ENCODE data around the gene TUBB2A.

The TUBB2A gene

DNA sequence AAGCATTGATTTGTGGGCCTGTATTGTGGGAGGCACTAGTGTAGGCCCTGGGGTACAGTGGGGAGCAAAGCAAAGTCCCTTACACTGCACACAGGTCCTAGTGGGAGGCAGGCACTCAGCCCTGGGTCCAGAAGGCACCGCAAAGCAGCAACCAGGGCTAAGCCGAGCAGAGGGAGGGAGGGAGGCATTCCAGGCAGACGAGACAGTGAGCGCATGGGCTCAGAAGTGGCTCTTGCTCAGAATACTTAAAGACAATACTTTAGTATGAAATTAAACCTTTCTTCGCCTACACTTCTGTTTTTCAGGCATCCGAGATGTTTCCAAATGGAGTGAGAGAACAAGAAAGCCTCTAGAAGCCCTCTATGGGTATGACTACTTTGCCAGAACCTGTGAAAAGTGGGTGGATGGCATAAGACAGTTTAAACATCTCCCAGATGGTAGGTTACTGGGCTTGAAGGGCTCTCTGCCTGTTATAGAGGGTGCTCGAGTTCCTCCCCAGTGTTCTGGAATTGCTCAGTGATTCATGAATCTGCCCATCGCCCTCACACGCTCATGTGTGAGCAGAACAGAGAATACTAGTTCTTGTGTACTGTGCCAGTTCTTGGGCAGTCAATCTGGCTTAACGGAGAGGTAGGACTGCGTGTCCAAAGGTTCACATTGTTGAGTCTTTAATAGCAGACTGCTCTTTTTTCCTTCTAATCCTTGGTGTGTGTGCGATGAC is 20.1 kb downstream of the TUBB2A start:
- Histone ChIP-seq H3K4me3 (ENCODE audit: insufficient read length, low read depth) (no peak overlapping the region), H3K9ac (ENCODE audit: insufficient read length, low read depth) (no peak overlapping the region), H3K36me3 (ENCODE audit: insufficient read depth, insufficient read length, low read length) (peaks cover 55% of the 10 kb centered on the region), H3K27me3 (ENCODE audit: insufficient read depth, insufficient read length) (no peaks in the 10 kb centered on the region), H3K9me3 (ENCODE audit: insufficient read depth, low read length) (no peaks in the 10 kb centered on the region), H3K4me1 (ENCODE audit: insufficient read depth, insufficient read length) (peaks cover 3% of the 10 kb centered on the region)
- TF ChIP-seq SUZ12 (IDR thresholded peaks at IDR 0.05; ENCODE audit: extremely low read depth, insufficient read depth, insufficient read length): no peak
- TF ChIP-seq ZNF274 (IDR thresholded peaks at IDR 0.05; ENCODE audit: low read depth, low read length): no peak
- TF ChIP-seq YY1 (IDR thresholded peaks at IDR 0.05; ENCODE audit: insufficient read depth, insufficient read length): no peak
- DNase-seq (ENCODE audit: low read depth, low spot score): no peak

DNA sequence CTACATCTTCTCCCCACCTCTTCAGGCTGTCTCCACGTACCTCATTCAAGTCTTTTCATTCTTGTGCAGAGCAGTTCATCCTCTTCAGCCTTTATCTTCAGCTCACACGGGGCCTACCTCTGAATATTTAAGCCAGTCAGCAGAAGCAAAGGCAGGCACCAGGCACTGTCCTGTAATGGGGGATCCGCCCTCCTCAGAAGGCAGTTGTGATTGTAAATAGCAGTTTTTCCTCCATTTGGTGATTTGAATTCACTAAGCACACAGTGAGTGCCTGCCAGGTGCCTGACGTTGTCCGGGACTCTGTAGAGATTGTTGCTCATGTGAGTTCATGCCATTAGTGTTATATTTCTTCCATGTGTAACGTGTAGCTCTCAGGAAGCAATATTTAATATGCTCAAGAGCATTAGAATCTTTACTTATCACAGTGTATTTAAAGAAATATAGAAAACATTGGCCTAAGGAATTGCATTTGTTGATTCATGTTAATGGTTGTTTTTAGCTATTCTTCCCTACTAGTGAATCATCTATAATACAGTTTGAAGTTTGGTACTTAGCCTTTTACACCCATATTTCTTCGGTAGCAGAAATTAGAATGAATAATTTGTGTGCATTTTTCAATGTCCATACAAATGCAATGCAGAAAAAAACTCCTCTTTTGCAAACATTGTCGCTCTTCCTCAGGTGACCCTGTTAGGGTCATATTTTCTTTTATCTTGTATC is 20.9 kb downstream of the TUBB2A start:
- Histone ChIP-seq H3K9me3 (ENCODE audit: insufficient read depth, low read length) (no peaks in the 10 kb centered on the region), H3K9ac (ENCODE audit: insufficient read length, low read depth) (no peak overlapping the region), H3K27me3 (ENCODE audit: insufficient read depth, insufficient read length) (no peaks in the 10 kb centered on the region), H3K4me3 (ENCODE audit: insufficient read length, low read depth) (no peak overlapping the region), H3K36me3 (ENCODE audit: insufficient read depth, insufficient read length, low read length) (peaks cover 63% of the 10 kb centered on the region), H3K4me1 (ENCODE audit: insufficient read depth, insufficient read length) (peaks cover 3% of the 10 kb centered on the region)
- DNase-seq (ENCODE audit: low read depth, low spot score): no peak
- no peak for TF ChIP-seq YY1 (IDR thresholded peaks at IDR 0.05; ENCODE audit: insufficient read depth, insufficient read length)
- no peak for TF ChIP-seq ZNF274 (IDR thresholded peaks at IDR 0.05; ENCODE audit: low read depth, low read length)
- no peak for TF ChIP-seq SUZ12 (IDR thresholded peaks at IDR 0.05; ENCODE audit: extremely low read depth, insufficient read depth, insufficient read length)

DNA sequence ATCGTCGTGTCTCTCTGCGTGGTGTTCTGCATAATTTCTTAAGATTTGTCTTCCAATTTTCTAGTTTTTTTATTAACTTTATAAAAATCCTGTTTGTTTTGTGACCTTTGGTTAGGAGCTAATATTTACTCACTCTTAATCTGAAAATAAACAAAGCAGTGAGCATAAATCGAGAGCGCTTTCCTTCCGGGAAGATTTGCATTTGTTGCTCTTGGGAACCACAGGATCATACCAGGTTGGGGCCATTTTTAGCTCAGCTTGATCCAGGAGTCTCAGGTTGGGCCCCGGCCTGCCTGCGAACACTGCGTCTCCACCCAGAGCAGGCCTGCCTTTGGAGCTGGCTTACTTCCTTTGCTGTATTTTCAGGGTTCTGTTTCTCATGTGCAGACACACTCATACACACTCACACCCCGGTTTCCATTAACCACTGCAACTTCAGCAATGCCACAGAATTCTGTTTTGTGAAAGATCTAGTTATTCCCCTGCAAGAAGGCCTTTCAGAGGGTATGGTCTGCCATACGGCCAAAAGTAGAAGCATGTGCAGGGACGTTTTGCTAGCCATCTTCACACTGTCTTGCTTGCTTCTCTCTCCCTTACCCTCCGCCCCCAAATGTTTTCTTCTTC is 21.6 kb downstream of the TUBB2A start:
- Histone ChIP-seq H3K4me1 (ENCODE audit: insufficient read depth, insufficient read length) (peaks cover 3% of the 10 kb centered on the region), H3K36me3 (ENCODE audit: insufficient read depth, insufficient read length, low read length) (peaks cover 64% of the 10 kb centered on the region), H3K4me3 (ENCODE audit: insufficient read length, low read depth) (no peak overlapping the region), H3K9me3 (ENCODE audit: insufficient read depth, low read length) (no peaks in the 10 kb centered on the region), H3K9ac (ENCODE audit: insufficient read length, low read depth) (no peak overlapping the region), H3K27me3 (ENCODE audit: insufficient read depth, insufficient read length) (no peaks in the 10 kb centered on the region)
- no peak for DNase-seq (ENCODE audit: low read depth, low spot score)
- no peak for TF ChIP-seq SUZ12 (IDR thresholded peaks at IDR 0.05; ENCODE audit: extremely low read depth, insufficient read depth, insufficient read length)
- no peak for TF ChIP-seq ZNF274 (IDR thresholded peaks at IDR 0.05; ENCODE audit: low read depth, low read length)
- no peak for TF ChIP-seq YY1 (IDR thresholded peaks at IDR 0.05; ENCODE audit: insufficient read depth, insufficient read length)

DNA sequence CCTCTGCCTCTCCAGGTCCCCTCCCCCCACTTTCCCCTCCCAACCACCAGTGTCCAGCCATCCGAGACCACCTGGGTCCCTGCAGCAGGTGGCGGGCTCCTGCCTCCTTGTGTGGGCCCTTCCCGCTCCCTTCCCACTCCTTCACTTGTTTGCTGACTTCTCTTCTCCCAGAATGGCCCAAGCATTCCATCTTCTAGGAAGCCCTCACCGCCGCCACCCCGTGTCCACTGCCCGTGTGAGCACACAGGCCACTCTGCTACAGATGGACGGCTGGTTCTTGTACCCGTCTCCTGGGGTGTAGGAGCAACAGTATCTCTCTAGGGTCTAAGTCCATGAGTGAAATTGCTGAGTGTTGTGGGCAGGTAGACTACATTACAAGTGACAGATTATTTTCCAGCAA is 23.8 kb downstream of the TUBB2A start:
- TF ChIP-seq SUZ12 (IDR thresholded peaks at IDR 0.05; ENCODE audit: extremely low read depth, insufficient read depth, insufficient read length) (no peak), ZNF274 (IDR thresholded peaks at IDR 0.05; ENCODE audit: low read depth, low read length) (no peak), YY1 (IDR thresholded peaks at IDR 0.05; ENCODE audit: insufficient read depth, insufficient read length) (no peak)
- Histone ChIP-seq H3K36me3 (ENCODE audit: insufficient read depth, insufficient read length, low read length) (peaks cover 68% of the 10 kb centered on the region), H3K9me3 (ENCODE audit: insufficient read depth, low read length) (no peaks in the 10 kb centered on the region), H3K27me3 (ENCODE audit: insufficient read depth, insufficient read length) (no peaks in the 10 kb centered on the region), H3K4me3 (ENCODE audit: insufficient read length, low read depth) (no peak overlapping the region), H3K9ac (ENCODE audit: insufficient read length, low read depth) (no peak overlapping the region), H3K4me1 (ENCODE audit: insufficient read depth, insufficient read length) (no peaks in the 10 kb centered on the region)
- DNase-seq (ENCODE audit: low read depth, low spot score): no peak

GRCh38 chr6:3131695-3132094 is 25.6 kb downstream of the TUBB2A start:
- H3K27me3 ChIP-seq (ENCODE audit: insufficient read depth, insufficient read length): no peaks in the 10 kb centered on the region
- no peaks in the 10 kb centered on the region for H3K4me1 ChIP-seq (ENCODE audit: insufficient read depth, insufficient read length)
- TF ChIP-seq SUZ12 (IDR thresholded peaks at IDR 0.05; ENCODE audit: extremely low read depth, insufficient read depth, insufficient read length) (no peak), ZNF274 (IDR thresholded peaks at IDR 0.05; ENCODE audit: low read depth, low read length) (no peak), YY1 (IDR thresholded peaks at IDR 0.05; ENCODE audit: insufficient read depth, insufficient read length) (no peak)
- H3K9ac ChIP-seq (ENCODE audit: insufficient read length, low read depth): no peak overlapping the region
- no peak for DNase-seq (ENCODE audit: low read depth, low spot score)
- no peaks in the 10 kb centered on the region for H3K9me3 ChIP-seq (ENCODE audit: insufficient read depth, low read length)
- no peak overlapping the region for H3K4me3 ChIP-seq (ENCODE audit: insufficient read length, low read depth)
- peaks cover 58% of the 10 kb centered on the region for H3K36me3 ChIP-seq (ENCODE audit: insufficient read depth, insufficient read length, low read length)

DNA sequence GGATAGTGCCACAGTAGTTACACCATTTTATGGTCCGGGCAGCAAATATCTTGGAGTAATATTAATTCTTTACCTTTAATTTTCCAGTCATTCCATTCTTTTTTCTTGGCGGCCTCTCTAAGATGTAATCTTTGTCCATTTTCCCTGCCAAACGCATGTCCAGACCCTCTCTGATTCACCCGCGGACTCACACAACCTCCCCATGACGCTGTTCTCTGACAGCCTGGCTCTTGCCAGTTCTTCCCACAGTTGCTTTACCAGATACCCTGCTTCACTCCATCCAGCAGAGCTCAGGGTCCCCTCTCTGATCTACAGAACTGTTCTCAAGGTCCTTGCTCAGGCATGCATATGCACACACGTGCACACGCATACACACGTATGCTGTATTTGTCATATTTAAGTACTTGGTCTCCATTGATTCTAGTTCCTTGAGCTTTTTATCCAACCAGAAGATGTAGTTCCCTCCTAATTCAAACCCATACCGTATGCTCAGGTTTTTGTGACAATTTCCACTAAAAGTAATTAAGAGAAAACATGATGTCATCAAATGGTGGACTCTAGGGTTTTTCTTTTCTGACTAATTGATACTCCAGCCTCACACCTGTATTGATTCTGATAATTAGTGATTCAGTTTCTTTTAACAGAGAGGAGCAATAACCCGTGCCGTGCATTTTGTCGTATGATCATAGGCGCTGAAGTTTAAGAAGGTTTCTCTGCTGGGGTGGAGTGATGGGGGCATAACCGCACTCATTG is 28.8 kb downstream of the TUBB2A start:
- peaks cover 55% of the 10 kb centered on the region for H3K36me3 ChIP-seq (ENCODE audit: insufficient read depth, insufficient read length, low read length)
- TF ChIP-seq ZNF274 (IDR thresholded peaks at IDR 0.05; ENCODE audit: low read depth, low read length): no peak
- no peak for TF ChIP-seq SUZ12 (IDR thresholded peaks at IDR 0.05; ENCODE audit: extremely low read depth, insufficient read depth, insufficient read length)
- TF ChIP-seq YY1 (IDR thresholded peaks at IDR 0.05; ENCODE audit: insufficient read depth, insufficient read length): no peak
- H3K9ac ChIP-seq (ENCODE audit: insufficient read length, low read depth): no peak overlapping the region

More for the DNA sequence above, 28.8 kb downstream of the TUBB2A start:
- no peak overlapping the region for H3K4me3 ChIP-seq (ENCODE audit: insufficient read length, low read depth)
- H3K4me1 ChIP-seq (ENCODE audit: insufficient read depth, insufficient read length): no peaks in the 10 kb centered on the region
- no peak for DNase-seq (ENCODE audit: low read depth, low spot score)
- no peaks in the 10 kb centered on the region for H3K27me3 ChIP-seq (ENCODE audit: insufficient read depth, insufficient read length)
- H3K9me3 ChIP-seq (ENCODE audit: insufficient read depth, low read length): no peaks in the 10 kb centered on the region

Data from NT2/D1 (cell line).